HG02973 (cell line): ENCODE measurements around the gene MARCHF9.

Source experiments
- ATAC-seq: cut with Tn5 transposase; IDR thresholded peaks from one replicate; pipeline ENCODE4 v1.9.1; 2021; ENCODE audit warnings: moderate library complexity; ENCODE audit not compliant: unreplicated experiment

Gene MARCHF9

DNA sequence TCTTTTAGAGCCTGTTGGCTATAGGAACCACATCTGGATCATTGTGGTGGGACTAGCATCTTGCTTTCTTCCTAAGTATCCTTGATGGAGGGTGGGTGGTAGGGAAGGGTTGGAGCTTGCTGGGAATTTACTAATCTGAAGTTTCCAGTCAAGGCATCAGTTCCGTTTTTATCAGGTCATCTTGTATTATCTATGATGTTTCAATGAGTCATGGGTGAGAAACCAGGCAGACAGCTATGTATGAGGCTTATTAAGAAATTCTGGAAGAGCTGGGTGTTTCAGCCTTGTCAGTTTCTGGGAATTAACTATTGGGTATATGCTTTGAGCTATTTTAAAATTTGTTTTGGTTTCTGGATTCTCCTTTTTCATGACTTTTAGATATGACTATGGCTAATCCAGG, 39.0 kb downstream of the MARCHF9 start:
- ATAC-seq: no peak

DNA sequence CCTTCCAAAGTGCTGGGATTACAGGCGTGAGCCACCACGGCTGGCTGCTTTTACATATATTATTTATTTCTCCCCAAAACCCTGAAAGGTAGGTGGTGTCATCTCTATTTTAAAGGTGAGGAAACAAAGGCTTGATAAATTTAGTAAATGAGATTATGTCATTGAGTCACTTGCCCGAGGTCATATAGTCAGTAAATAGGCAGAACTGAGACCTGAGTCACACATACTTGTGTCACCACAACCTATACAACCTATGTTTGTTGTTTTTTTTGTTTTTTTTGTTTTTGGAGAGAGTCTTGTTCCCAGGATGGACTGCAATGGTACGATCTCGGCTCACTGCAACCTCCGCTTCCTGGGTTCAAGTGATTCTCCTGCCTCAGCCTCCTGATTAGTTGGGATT, 40.5 kb downstream of the MARCHF9 start:
- ATAC-seq: no peak

DNA sequence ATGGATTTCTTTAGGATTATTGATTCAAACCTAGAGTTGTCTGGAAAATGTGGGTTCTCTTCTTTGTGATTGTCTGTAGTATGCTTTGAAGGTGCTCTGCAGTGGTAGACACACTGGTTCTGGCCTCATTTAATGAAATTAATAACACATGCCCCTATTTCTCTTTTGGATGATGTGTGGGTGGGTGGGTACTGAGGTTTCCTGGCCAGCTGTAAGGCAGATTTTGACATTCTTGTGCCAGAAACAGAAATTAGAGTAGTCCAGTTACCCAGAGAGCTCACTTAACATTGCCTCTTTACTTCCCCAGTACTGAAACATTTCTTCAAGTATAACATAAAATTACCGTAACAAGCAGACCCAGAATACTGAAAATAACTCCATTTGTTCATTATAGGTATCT, 42.1 kb downstream of the MARCHF9 start:
- ATAC-seq: no peak

DNA sequence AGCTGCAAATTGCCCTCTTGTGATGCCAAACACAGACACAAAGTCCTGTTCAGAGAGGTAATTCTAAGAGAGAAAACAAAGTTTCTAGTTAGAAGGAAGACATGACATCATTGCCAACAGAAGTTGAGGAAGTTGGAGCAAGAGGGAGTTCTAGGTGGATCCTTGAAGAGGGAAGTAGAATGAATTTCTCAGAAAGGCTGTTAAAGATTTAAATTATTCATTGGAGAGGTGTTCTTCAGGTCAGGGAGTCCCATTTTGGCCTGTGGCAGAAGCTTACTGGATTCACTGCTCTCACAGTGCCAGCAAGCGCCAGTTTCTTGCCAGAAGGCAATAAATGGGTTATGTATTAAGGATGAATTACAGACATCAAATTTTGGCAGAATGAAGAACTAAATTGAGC, 43.0 kb downstream of the MARCHF9 start:
- no peak for ATAC-seq

DNA sequence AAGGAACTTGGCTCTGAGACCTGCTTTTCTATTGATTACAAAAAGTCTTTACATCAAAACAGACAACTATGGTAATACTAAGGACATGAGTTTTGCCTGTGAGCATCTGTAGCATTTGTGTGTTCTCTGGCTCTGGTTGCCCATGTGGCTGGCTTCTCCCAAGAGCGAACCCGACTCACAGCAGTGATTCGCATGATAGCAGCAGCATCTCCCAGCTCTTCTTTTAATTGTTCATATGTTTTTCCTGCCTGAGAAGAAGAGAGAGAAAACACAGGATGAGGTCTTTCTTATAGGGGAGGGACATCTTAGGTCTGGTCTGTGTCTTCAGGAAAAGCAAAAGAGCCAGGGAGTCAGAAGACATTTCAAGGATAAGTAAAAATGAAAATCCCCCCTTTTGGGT, 46.1 kb downstream of the MARCHF9 start:
- ATAC-seq: no peak

DNA sequence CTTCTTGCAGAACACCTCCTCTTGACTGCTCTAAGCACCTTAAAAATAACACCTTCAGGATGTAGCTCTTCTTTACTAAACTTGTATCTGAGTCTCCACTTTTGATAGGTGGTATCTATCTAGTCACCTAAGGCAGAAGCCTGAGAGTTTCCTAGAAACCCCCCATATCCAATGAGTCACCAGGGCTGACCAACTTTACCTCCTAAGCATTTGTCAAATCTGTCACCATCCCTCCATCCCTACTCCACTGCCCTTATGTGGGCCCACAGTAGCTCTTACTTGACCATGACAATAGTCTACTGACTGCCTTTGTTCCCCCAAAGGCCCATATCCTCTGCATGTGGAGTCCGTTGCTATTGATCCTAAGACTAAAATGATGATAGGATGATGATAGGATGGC, 47.7 kb downstream of the MARCHF9 start:
- ATAC-seq: no peak

DNA sequence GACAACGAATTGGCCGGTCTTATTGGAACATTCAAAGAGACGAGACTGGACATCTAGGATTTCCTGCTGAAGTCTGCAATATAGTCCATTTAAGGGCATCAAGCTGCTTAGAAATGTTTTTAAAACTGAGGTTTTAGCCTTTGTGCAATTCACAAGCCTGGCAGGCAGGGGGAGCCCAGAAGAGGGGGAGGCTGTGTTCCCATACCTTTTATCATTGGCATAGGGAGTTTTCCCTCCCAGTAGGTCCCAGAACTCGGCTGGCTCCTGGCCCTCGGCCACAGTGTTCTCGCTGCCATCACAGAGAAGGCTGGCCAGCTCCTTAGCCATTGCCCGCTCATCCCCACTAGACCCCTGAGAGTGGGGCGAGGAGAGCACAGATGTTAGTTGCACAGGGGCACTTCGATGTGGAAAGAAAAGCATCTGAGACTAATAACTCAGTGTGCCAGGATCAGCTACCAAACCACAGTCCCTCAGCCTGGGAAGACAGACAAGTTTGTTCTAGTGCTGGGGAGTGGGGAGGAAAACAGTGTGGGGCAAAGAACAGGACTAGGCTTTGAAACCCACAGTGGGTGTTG, 48.5 kb downstream of the MARCHF9 start:
- ATAC-seq: no peak

DNA sequence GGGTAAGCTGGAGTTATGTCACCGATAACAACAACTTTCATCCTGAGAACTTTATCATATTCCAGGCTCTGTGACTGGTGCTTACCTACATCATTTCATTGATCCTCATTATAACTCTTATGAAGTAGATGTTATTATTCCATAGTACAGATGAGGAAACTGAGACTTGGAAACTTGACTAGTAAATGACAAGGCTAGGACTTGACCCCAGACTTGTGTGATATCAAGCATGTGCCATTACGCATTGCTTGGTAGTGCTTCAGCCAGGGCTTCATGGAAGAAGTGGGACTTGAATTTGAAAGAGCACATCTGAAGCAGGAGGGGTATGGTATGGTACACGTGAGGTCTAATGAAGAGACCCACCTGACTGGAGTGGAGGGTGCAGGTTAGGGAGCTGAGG, 51.8 kb downstream of the MARCHF9 start:
- ATAC-seq: no peak

DNA sequence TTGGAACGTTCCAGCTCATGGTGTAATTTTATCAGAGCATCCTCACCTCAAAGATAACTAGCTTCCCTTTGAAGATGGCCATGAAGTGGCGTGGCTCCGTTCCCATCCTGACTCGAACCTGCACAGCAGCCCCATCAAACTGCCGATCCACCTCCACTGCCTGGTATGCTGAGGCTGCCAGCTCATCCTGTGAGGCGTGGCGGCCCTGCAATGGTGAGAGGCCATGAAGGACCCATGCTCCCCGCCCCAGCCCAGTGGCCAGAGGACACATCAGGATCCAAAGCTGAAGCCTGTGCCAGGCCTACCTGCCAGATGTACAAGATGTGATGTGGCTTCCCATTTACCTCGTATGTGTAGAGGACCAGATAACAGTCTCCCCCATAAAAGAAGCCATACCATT, 52.4 kb downstream of the MARCHF9 start:
- ATAC-seq: no peak

DNA sequence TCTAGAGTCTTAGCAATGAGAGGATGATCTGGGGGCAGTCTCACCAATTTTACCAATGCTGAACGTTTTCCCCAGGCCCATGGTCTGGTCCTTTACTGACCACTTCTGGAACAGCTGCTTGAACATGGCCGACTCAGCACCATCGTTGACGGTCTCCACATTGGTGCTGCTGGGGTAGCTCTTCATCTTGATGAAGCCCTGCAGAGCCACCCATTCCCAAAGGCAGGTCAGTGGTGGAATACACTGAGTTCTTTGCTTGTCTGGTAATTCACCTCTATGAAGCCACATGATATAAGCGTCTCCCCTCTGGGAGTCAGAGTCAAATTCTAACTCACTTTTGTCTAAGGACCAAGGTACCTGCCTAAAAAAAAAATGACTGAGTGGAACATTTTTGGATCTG, 53.4 kb downstream of the MARCHF9 start:
- ATAC-seq: no peak

DNA sequence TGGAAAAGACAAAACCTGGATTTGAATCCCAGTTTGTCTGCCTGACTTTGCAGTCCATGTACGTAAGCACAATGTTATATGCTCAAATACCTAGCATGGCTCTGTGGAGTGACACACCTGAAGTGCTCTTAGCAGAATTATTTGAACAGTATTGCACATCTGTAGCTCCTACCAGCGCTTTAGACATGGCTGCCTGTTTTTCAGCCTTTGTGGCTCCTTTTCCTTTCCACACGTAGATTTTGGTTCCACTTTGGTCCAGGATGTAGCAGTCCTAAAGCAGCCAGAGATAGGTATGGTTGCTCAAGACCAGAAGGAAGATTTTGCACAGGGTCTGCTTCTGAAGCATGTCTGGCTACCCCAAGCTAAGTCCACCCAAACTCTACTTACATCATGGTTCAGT, 54.5 kb downstream of the MARCHF9 start:
- no peak for ATAC-seq
